ENCODE data around the gene STIM1.

STIM1 gene

GRCh38 chr11:4134806-4135205 is 279.3 kb downstream of the STIM1 start:
- TF ChIP-seq, protein P1, sequence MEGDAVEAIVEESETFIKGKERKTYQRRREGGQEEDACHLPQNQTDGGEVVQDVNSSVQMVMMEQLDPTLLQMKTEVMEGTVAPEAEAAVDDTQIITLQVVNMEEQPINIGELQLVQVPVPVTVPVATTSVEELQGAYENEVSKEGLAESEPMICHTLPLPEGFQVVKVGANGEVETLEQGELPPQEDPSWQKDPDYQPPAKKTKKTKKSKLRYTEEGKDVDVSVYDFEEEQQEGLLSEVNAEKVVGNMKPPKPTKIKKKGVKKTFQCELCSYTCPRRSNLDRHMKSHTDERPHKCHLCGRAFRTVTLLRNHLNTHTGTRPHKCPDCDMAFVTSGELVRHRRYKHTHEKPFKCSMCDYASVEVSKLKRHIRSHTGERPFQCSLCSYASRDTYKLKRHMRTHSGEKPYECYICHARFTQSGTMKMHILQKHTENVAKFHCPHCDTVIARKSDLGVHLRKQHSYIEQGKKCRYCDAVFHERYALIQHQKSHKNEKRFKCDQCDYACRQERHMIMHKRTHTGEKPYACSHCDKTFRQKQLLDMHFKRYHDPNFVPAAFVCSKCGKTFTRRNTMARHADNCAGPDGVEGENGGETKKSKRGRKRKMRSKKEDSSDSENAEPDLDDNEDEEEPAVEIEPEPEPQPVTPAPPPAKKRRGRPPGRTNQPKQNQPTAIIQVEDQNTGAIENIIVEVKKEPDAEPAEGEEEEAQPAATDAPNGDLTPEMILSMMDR (IDR thresholded peaks at IDR 0.05; ENCODE audit: low read depth, low read length), result no peak
- DNase-seq (ENCODE audit: extremely low read depth, low read depth), result no peak

GRCh38 chr11:4138497-4138896 is 283.0 kb downstream of the STIM1 start:
- TF ChIP-seq, protein P1 (IDR thresholded peaks at IDR 0.05; ENCODE audit: low read depth, low read length), result no peak

GRCh38 chr11:4140067-4140636 is 284.7 kb downstream of the STIM1 start:
- TF ChIP-seq, protein P1 (IDR thresholded peaks at IDR 0.05; ENCODE audit: low read depth, low read length), result no peak
- DNase-seq (ENCODE audit: extremely low read depth, low read depth), result no peak

More at GRCh38 chr11:4138497-4138896, 283.0 kb downstream of the STIM1 start:
- DNase-seq (ENCODE audit: extremely low read depth, low read depth), result no peak

Measured in AG09319 (cell line).